ENCODE measurements around the gene OAT.

OAT gene

GRCh38 chr10:124418726-124419501 is at the start of gene OAT:
TSS of gene OAT (minus strand) at chr10:124418923. CDS start at chr10:124412171, 6,752 bp downstream.
- peak; percentile 49 for DNase-seq

- DNase-seq, result no peak
Observed at GRCh38 chr10:124467165-124467564, 48.4 kb upstream of the OAT start.

DNA sequence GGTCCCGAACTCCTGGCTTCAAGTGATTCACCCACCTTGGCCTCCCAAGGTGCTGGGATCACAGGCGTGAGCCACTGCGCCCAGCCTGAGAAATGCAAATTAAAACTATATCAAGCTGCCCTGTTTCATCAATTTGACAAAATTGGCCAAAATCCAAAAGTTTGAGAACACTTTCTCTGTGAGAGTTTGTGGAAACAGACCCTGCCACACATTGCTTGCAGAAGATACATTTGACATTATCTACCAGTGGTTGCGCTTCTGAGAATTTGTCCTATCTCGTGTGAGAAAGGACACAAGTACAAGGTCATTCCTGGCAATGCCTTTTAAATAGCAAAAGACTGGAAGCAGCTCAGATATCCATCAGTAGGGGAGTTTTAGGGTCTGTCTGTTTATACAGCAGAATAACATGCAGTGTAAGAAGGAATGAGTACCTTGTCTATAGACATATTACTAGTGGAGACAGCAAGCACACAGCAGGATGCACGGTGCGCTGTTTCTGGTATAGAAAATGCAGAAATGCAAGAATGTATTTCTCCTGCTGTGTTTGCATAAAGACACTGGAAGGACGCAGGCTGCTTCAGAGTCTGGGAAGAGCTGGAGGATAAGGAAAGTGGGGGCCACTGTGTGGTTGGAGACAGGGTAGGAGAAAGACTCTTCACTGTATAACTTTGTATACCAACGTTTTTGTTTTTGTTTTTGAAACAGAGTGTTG is 47.2 kb upstream of the OAT start:
- DNase-seq, result no peak

- no peak for DNase-seq
Observed at GRCh38 chr10:124465003-124465776, 46.5 kb upstream of the OAT start.

DNA sequence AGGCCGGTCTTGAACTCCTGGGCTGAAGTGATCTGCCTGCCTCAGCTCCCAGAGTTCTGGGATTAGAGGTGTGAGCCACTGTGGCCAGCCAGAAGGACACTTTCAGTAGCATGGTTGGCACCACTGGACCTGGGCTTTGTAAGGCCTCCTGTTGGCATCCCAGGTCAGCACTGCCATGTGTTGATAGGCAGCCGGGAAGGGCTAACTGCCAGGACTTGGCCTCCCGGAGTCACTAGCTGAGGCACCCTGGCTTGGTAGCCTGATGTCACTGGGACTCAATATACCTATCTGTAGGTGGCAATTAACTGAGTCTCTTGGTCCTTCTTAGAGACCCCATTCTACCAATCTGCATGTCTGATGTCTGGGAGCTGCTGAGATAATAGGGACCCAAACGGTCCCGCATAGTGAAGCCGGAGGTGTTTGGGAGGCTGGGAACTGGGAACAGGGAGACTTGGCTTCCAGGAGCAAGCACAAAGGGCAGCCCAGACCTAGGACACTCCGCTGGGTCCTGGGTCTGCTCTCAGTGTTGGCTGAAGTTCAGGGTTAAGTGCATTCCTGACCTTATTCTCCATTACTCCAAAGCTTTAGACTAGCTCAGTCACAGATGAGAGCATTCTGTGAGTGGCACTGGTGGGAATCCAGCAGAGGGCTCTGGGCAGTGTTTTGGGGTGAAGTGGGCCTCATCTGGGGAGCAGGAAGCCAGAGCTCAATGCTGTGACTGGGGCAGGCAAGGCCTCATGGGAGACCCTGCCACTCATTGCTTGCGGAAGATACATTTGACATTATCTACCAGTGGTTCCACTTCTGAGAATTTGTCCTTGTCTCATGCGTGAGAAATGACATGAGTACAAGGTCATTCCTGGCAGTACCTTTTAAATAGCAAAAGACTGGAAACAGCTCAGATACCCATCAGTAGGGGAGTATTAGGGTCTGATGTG is 45.6 kb upstream of the OAT start:
- DNase-seq, result no peak

- no peak for DNase-seq
Observed at GRCh38 chr10:124462348-124462695, 43.6 kb upstream of the OAT start.

GRCh38 chr10:124461642-124462347 is 43.1 kb upstream of the OAT start, which contains the start of gene LHPP:
TSS of gene LHPP (plus strand) at chr10:124461823. CDS start at chr10:124461863, 40 bp downstream.
- DNase-seq, result no peak

DNA sequence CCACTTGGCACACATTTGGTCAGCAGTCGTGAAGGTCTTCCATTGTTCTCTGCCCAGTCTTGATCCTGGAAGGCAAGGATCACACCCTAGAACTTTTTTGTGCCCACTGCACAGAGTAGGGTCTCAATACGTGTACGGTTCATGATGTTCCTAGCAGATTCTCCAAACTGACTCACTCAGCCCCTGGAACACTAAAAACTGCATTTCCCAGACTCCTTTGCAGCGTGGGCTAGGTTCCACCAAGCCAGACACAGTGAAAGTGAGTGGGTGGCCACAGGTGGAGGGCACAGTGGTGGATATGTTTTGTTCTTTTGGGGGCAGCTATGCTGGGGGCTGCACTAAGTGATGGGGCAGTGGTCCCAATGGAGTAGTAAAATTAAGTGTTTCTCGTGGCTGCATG is 41.4 kb upstream of the OAT start:
- no peak for DNase-seq

- DNase-seq, result no peak
Observed at GRCh38 chr10:124459395-124459794, 40.7 kb upstream of the OAT start.

GRCh38 chr10:124458889-124459288 is 40.2 kb upstream of the OAT start:
- no peak for DNase-seq

DNA sequence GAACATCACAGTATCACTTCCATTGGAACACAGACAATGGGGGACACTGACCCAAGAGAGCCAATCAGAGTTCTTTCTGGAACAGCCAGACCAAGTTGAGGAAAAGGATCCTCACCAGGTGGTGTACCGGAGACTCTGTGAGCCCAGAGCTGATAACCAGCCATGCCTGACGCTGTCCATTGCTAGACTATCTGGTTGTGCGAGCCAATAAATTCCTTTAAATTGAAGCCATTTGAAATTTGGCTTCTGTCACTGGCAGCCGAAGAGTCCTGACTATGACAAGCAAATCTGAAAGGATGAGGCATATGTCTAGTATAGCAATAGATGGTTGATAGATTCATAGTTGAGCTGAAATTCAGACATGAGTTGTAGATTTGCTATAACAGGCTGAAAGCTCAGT is 39.8 kb upstream of the OAT start:
- no peak for DNase-seq

DNA sequence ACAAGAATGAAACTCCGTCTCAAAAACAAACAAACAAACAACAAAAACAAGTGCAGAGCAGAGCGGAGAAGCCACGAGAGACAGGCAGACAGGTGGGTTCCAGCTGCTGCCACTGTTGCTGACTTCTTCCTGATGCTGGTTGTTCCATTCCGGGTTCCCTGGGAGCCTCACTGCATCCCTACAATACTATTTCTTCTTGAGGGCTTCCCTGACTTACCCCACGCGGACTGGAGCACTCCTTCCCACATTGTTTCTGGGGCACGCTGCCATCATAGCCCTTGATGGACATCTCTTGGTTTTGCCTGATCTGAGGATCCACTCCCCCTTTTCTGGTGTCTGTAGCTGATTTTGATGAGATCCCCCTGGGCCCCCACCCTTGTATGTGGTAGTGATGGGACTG is 36.7 kb upstream of the OAT start:
- DNase-seq, result no peak

- no peak for DNase-seq
Observed at GRCh38 chr10:124453960-124454610, 35.4 kb upstream of the OAT start.

DNA sequence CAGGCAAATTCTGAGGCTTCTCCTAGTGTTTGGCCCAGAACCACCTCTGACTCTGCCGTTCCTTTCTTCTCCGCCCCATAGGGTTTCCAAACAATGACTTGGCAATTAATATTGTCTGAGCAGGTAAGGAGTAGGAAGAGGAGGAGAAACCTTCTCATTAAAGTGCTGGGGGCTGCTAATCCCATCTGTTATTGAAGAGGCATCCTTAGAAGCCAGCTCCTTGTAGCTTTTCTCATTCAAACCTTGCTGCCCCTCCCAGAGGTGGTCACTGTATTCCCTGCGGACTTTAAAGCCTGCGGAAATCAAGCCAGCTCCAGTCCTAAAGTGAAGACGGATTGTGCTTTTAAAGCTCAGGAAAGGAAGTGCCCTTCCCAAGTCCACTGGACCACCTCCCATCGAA is 32.6 kb upstream of the OAT start:
- no peak for DNase-seq

DNA sequence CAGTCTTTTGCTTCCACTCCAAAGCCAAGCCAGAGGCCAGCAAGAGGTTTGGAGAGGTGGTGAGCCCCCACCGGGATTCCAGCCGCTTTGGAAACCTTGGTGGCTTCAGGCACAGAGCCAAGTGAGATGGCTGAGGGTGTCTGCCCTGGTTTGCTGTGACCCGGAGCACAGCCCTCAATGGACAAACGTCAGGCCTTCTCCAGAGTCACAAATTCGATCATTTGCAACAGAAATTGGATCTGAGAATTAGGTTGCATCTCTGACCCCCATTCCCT is 32.0 kb upstream of the OAT start:
- DNase-seq, result no peak

GRCh38 chr10:124450012-124450782 is 31.5 kb upstream of the OAT start, which contains the start of gene NKX1-2:
TSS of gene NKX1-2 (minus strand) at chr10:124450035. CDS start at chr10:124449943, 92 bp downstream.
- no peak for DNase-seq

DNA sequence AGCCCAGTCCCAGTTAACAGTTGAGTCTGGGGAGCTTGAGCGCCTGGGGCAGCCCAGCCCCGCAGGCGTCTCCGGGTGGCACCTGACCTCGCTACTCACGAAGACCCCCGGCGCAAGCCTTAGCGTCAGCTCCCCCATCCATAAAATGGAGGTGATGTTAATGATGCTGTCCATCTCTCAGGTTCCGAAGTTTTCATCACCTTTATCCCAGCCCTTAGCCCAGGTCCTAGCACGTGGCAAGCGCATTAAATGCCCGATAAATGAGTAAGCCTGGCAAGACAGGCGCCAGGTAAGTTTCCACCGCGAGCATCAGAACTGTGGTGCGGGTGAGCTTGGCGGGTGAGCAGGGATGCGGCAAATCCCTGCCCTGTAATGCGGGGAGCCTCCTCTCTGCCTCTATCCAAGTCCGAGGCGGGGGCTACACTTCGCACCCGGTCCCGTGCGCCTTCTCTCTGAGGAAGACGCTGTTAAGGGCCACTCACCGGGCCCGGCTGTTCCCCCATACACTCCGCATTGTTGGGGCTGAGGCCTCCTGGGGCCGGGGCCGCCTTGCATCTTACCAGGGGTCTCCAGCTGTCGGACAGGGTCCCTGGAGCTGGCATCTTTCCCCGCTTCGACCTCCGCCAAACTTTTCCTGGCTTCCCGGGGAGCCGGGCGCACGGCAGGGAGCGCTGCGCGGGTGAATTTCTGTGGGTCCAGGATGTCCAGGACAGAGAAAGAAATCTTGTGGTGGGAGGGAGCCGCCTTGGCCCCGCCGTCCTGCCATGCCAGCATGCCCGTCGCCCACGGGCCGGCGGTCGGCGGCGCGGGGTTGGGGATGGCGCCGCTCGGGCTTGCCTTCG is 30.7 kb upstream of the OAT start:
- no peak for DNase-seq

GRCh38 chr10:124448696-124449169 is 30.0 kb upstream of the OAT start:
- DNase-seq, result no peak

GRCh38 chr10:124447751-124448466 is 29.2 kb upstream of the OAT start:
- DNase-seq, result no peak
